HepG2 (cell line): Measurements from ENCODE around the gene TP53BP2. TPM values are rescaled to one million over a fixed set of nuclear protein-coding genes. Genes with fewer than 3 reads are reported as not detected.

Source experiments
- ATAC-seq: fragments of 200-7000 bp; cut with Tn5 transposase; 3 replicates; pipeline ENCODE4 v1.9.1; 2020; ENCODE audit warnings: mild to moderate bottlenecking, moderate library complexity
- BruUV-seq: library from RNA; stranded (reverse); fragments of 400-500 nt; replicated peaks from 2 replicates; lab custom pipeline; 2021; lab: Mats Ljungman, UMichigan
- CTCF ChIA-PET: fragments of 300-600 bp; formaldehyde crosslinking; extraction: SDS; loops from one replicate; lab custom pipeline; 2021; ENCODE audit warnings: low total read pairs, inconsistent platforms, low intra/inter-chr PET ratio; lab: Yijun Ruan, JAX
- POLR2A ChIA-PET: fragments of 350-600 bp; sonication (Branson Sonifier 250); formaldehyde crosslinking; loops from one replicate; lab custom pipeline; 2020; ENCODE audit warnings: antibody characterized with exemption, inconsistent platforms; lab: Yijun Ruan, JAX
- DNase-seq: peaks from one replicate; pipeline ENCODE4 v3.0.0-alpha.2; 2015; ENCODE audit warnings: low spot score
- FAIRE-seq: peaks from 3 replicates; lab custom pipeline; 2011; peaks lifted over from hg19 to GRCh38; lab: Jason Lieb, UNC
- H2AFZ ChIP-seq: one replicate; pipeline ENCODE4 v1.6.1; 2011; ENCODE audit warnings: low read length, inconsistent platforms
- H3K27ac ChIP-seq: fragments of 300-600 bp; 3 replicates; pipeline ENCODE4 v1.8.0; 2011; ENCODE audit warnings: mixed run types, mild to moderate bottlenecking, mixed read lengths, low read length, inconsistent platforms; ENCODE audit not compliant: insufficient read depth; ENCODE audit errors: extremely low read length
- H3K27me3 ChIP-seq, 2 experiments: fragments of 200-600 bp in 1 of 2; 2 replicates in 1 of 2; 3 replicates in 1 of 2; pipeline versions ENCODE4 v1.6.0 to v1.8.0; 2011; ENCODE audit warnings: low read length in 2 of 2, mild to moderate bottlenecking in 2 of 2, moderate library complexity in 2 of 2, inconsistent platforms in 1 of 2; ENCODE audit not compliant: insufficient read depth in 2 of 2, control insufficient read depth in 1 of 2
- H3K36me3 ChIP-seq, 2 experiments: fragments of 200-600 bp in 1 of 2; replicated peaks in 1 of 2; 2 replicates in 1 of 2; 3 replicates in 1 of 2; pipeline versions ENCODE4 v1.5.1 to v1.8.0; 2011; ENCODE audit warnings: low read length in 2 of 2, inconsistent platforms in 1 of 2; ENCODE audit not compliant: insufficient read depth in 2 of 2, control insufficient read depth in 1 of 2
- H3K4me1 ChIP-seq: 2 replicates; pipeline ENCODE4 v1.5.1; 2012; ENCODE audit warnings: low read length, inconsistent platforms; ENCODE audit not compliant: insufficient read depth
- H3K4me2 ChIP-seq: 2 replicates; pipeline ENCODE4 v1.6.0; 2011; ENCODE audit warnings: low read depth, low read length, inconsistent platforms
- H3K4me3 ChIP-seq, 3 experiments: fragments of 200-600 bp in 1 of 3; sonication (generic), shearing (Covaris generic) in 1 of 3; replicated peaks in 1 of 3; 2 replicates each; pipeline ENCODE4 v1.5.1; 2011 to 2016; ENCODE audit warnings: low read length in 3 of 3, inconsistent platforms in 2 of 3, low read depth in 2 of 3, mild to moderate bottlenecking in 2 of 3, control low read depth in 1 of 3, mixed read lengths in 1 of 3; ENCODE audit not compliant: insufficient read depth in 1 of 3
- H3K79me2 ChIP-seq: one replicate; pipeline ENCODE4 v1.6.1; 2011; ENCODE audit warnings: low read length, inconsistent platforms; ENCODE audit not compliant: insufficient read depth
- H3K9ac ChIP-seq: 2 replicates; pipeline ENCODE4 v1.6.0; 2011; ENCODE audit warnings: mild to moderate bottlenecking, low read depth, low read length, inconsistent platforms; ENCODE audit not compliant: insufficient read depth
- H3K9me3 ChIP-seq: 2 replicates; pipeline ENCODE4 v1.5.1; 2012; ENCODE audit warnings: mild to moderate bottlenecking, low read length
- H4K20me1 ChIP-seq: 2 replicates; pipeline ENCODE4 v1.6.0; 2011; ENCODE audit warnings: inconsistent platforms, mild to moderate bottlenecking, low read length, moderate library complexity; ENCODE audit not compliant: insufficient read depth
- POLR2G ChIP-seq: fragments of 200-400 bp; formaldehyde crosslinking; IDR thresholded peaks from 2 replicates; pipeline ENCODE4 v1.6.1; 2018; ENCODE audit warnings: mild to moderate bottlenecking, low read depth, low read length, moderate library complexity
- SALL1 ChIP-seq: sonication (generic); formaldehyde crosslinking; IDR thresholded peaks from 2 replicates; pipeline ENCODE4 v1.8.0; 2022; ENCODE audit warnings: mild to moderate bottlenecking, missing genetic modification reagents
- STAG1 ChIP-seq: sonication (generic); formaldehyde crosslinking; IDR thresholded peaks from 2 replicates; pipeline ENCODE4 v1.4.0; 2020; ENCODE audit warnings: missing genetic modification reagents
- TMF1 ChIP-seq: sonication (generic); formaldehyde crosslinking; IDR thresholded peaks from 2 replicates; pipeline ENCODE4 v1.8.1; 2022; ENCODE audit warnings: low read depth, missing genetic modification reagents
- ZBTB20 ChIP-seq: sonication (generic); formaldehyde crosslinking; IDR thresholded peaks from 2 replicates; pipeline ENCODE4 v1.8.1; 2023; ENCODE audit warnings: missing genetic modification reagents, low read depth, mild to moderate bottlenecking, borderline replicate concordance
- ZNF124 ChIP-seq: sonication (generic); formaldehyde crosslinking; IDR thresholded peaks from 2 replicates; pipeline ENCODE4 v1.4.0; 2020; ENCODE audit warnings: missing genetic modification reagents
- ZNF180 ChIP-seq: sonication (generic); formaldehyde crosslinking; IDR thresholded peaks from 2 replicates; pipeline ENCODE4 v1.4.0; 2020; ENCODE audit warnings: low read depth, missing genetic modification reagents, borderline replicate concordance
- ZNF296 ChIP-seq: sonication (generic); formaldehyde crosslinking; conservative IDR thresholded peaks from 2 replicates; pipeline ENCODE4 v1.5.0; 2020; ENCODE audit warnings: mild to moderate bottlenecking, missing genetic modification reagents
- ZNF780A ChIP-seq: sonication (generic); formaldehyde crosslinking; IDR thresholded peaks from 2 replicates; pipeline ENCODE4 v1.8.0; 2022; ENCODE audit warnings: mild to moderate bottlenecking, missing genetic modification reagents, moderate library complexity
- WGBS: methylation state at CpG from one replicate; pipeline ENCODE4 v1.1.6; 2017; ENCODE audit warnings: low lambda C conversion rate; 5-methylcytosine and 5-hydroxymethylcytosine counted together
- in situ Hi-C: cut with HindIII; loops from 2 replicates; pipeline ENCODE4 v1.10.0; 2017; ENCODE audit warnings: low pct_unique_long_range_greater_than_20kb; ENCODE audit not compliant: extremely low pct_ligation_motif_present
- intact Hi-C: fragments of 100-400 bp; cut with micrococcal nuclease; formaldehyde crosslinking; loops from one replicate; pipeline ENCODE4 v1.10.0; 2022; ENCODE audit not compliant: unreplicated experiment
- polyA plus RNA-seq, 8 experiments: library from polyadenylated mRNA; depleted of rRNA in 3 of 8; stranded (reverse) in 7 of 8; unstranded in 1 of 8; fragments of >200 nt; fragmentation: Illumina TruSeq in 4 of 8; extraction: Trizol in 4 of 8; gene quantifications; 2 replicates each; pipeline versions ENCODE4 v1.2.1 to v1.2.3, GENCODE V29; 2011 to 2016; ENCODE audit warnings: low read depth in 4 of 8, missing spikeins in 1 of 8, mixed read lengths in 1 of 8; ENCODE audit not compliant: insufficient read depth in 1 of 8
- total RNA-seq, 5 experiments: library from RNA; depleted of rRNA; stranded (reverse); fragments of >200 nt; fragmentation: Illumina TruSeq; extraction: Trizol; gene quantifications; 2 replicates each; pipeline ENCODE4 v1.2.3, GENCODE V29; 2016; ENCODE audit warnings: low read depth in 1 of 5
- TF ChIP-seq, protein P1 (sequence below): sonication (generic); formaldehyde crosslinking; IDR thresholded peaks from 2 replicates; pipeline ENCODE4 v1.5.0; 2020; ENCODE audit warnings: mild to moderate bottlenecking, missing genetic modification reagents, borderline replicate concordance
- TF ChIP-seq, protein P2 (sequence below): sonication (generic); formaldehyde crosslinking; IDR thresholded peaks from 2 replicates; pipeline ENCODE4 v1.4.0; 2020; ENCODE audit warnings: missing genetic modification reagents, borderline replicate concordance
- TF ChIP-seq, protein P3 (sequence below): conservative IDR thresholded peaks from 2 replicates; pipeline ENCODE4 v1.6.1; 2018; ENCODE audit warnings: missing genetic modification reagents

Gene TP53BP2
- total and polyA plus RNA-seq, 2 of the 13 experiments (the other 11 are each of a cell fraction or from before 2014, with no cell fraction given) = 10.0 to 14.0 TPM

DNA sequence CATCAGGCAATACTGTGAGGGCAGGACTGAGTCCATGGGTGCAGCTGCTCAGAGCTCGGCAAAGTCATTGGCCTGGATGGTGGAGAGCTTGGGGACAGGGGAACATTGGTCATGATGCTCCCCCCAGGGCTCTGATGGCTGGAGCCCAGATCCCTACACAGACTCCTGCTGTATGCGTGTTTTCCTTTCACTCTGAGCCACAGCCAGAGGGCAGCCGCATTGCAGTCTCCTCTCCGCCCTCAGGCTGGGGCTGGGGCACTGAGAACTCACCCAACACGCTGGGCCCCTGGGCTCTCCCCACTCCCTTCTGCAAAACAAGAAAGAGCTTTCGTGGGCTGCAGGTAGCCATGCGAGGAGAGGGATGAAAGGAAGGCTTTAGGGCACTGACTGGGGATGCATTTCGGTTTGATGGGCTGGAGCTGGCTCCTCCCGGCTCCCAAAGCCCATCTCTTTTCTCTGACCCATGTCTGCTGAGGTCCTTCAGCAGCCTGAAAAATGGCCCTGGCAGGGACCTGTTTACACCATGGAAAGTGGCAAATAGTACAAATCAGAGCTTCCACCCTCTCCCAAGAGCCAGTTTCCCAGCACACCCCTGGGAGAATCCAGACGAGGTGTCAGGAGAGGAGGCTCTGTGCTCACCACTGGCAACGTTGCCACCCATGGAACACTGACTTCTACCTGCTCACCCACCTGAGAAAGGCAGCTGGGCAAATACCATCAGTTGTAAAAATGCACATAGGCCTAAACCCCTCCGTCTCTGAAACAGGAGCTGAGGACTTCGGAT, 89.6 kb downstream of the TP53BP2 start (continued):
- TF ChIP-seq, protein P1, sequence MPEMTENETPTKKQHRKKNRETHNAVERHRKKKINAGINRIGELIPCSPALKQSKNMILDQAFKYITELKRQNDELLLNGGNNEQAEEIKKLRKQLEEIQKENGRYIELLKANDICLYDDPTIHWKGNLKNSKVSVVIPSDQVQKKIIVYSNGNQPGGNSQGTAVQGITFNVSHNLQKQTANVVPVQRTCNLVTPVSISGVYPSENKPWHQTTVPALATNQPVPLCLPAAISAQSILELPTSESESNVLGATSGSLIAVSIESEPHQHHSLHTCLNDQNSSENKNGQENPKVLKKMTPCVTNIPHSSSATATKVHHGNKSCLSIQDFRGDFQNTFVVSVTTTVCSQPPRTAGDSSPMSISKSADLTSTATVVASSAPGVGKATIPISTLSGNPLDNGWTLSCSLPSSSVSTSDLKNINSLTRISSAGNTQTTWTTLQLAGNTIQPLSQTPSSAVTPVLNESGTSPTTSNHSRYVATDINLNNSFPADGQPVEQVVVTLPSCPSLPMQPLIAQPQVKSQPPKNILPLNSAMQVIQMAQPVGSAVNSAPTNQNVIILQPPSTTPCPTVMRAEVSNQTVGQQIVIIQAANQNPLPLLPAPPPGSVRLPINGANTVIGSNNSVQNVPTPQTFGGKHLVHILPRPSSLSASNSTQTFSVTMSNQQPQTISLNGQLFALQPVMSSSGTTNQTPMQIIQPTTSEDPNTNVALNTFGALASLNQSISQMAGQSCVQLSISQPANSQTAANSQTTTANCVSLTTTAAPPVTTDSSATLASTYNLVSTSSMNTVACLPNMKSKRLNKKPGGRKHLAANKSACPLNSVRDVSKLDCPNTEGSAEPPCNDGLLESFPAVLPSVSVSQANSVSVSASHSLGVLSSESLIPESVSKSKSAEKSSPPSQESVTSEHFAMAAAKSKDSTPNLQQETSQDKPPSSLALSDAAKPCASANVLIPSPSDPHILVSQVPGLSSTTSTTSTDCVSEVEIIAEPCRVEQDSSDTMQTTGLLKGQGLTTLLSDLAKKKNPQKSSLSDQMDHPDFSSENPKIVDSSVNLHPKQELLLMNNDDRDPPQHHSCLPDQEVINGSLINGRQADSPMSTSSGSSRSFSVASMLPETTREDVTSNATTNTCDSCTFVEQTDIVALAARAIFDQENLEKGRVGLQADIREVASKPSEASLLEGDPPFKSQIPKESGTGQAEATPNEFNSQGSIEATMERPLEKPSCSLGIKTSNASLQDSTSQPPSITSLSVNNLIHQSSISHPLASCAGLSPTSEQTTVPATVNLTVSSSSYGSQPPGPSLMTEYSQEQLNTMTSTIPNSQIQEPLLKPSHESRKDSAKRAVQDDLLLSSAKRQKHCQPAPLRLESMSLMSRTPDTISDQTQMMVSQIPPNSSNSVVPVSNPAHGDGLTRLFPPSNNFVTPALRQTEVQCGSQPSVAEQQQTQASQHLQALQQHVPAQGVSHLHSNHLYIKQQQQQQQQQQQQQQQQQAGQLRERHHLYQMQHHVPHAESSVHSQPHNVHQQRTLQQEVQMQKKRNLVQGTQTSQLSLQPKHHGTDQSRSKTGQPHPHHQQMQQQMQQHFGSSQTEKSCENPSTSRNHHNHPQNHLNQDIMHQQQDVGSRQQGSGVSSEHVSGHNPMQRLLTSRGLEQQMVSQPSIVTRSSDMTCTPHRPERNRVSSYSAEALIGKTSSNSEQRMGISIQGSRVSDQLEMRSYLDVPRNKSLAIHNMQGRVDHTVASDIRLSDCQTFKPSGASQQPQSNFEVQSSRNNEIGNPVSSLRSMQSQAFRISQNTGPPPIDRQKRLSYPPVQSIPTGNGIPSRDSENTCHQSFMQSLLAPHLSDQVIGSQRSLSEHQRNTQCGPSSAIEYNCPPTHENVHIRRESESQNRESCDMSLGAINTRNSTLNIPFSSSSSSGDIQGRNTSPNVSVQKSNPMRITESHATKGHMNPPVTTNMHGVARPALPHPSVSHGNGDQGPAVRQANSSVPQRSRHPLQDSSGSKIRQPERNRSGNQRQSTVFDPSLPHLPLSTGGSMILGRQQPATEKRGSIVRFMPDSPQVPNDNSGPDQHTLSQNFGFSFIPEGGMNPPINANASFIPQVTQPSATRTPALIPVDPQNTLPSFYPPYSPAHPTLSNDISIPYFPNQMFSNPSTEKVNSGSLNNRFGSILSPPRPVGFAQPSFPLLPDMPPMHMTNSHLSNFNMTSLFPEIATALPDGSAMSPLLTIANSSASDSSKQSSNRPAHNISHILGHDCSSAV = no peak
- TF ChIP-seq STAG1 (CRISPR knock-in tag) = peak; percentile 28
- TF ChIP-seq, all 625 proteins: peak for 2

DNA sequence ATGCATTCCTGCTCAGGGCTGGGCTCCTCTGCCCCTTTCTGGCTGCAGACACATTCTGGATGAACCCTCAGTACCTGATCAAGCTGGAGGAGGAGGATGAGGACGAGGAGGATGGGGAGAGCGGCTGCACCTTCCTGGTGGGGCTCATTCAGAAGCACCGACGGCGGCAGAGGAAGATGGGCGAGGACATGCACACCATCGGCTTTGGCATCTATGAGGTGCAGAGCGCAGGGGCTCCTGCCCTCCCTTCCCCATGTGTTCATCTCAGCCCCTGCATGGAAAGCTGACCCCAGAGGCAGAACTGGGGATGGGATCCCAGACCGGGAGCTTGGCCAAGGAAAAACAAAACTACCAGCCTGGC, 90.3 kb downstream of the TP53BP2 start:
- Histone ChIP-seq H2AFZ (no peak overlapping the region), H3K27me3 (no peaks in the 10 kb centered on the region), H3K27ac (no peak overlapping the region), H3K9me3 (no peaks in the 10 kb centered on the region), H3K4me1 (peaks cover 25% of the 10 kb centered on the region), H3K4me2 (no peak overlapping the region), H3K36me3 (no peaks in the 10 kb centered on the region), H3K4me3 (no peak overlapping the region), H3K79me2 (no peaks in the 10 kb centered on the region), H4K20me1 (no peaks in the 10 kb centered on the region), H3K9ac (no peak overlapping the region)
- ChIA-PET POLR2A (no interaction called here), CTCF (no interaction called here)
- intact Hi-C loops = no loop called here
- ATAC-seq (no peak), DNase-seq (no peak), FAIRE-seq (no peak)
- WGBS = 85% methylated on average over 6 of the region's 9 CpGs
- BruUV-seq = no TSS peak
- in situ Hi-C loops = no loop called here
- TF ChIP-seq ZNF296 (CRISPR knock-in tag) = no peak
- no peak for TF ChIP-seq SALL1 (CRISPR knock-in tag)
- TF ChIP-seq, protein P2, sequence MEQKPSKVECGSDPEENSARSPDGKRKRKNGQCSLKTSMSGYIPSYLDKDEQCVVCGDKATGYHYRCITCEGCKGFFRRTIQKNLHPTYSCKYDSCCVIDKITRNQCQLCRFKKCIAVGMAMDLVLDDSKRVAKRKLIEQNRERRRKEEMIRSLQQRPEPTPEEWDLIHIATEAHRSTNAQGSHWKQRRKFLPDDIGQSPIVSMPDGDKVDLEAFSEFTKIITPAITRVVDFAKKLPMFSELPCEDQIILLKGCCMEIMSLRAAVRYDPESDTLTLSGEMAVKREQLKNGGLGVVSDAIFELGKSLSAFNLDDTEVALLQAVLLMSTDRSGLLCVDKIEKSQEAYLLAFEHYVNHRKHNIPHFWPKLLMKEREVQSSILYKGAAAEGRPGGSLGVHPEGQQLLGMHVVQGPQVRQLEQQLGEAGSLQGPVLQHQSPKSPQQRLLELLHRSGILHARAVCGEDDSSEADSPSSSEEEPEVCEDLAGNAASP (CRISPR knock-in tag) = no peak
- no peak for TF ChIP-seq ZNF780A (CRISPR knock-in tag)
- TF ChIP-seq, protein P3, sequence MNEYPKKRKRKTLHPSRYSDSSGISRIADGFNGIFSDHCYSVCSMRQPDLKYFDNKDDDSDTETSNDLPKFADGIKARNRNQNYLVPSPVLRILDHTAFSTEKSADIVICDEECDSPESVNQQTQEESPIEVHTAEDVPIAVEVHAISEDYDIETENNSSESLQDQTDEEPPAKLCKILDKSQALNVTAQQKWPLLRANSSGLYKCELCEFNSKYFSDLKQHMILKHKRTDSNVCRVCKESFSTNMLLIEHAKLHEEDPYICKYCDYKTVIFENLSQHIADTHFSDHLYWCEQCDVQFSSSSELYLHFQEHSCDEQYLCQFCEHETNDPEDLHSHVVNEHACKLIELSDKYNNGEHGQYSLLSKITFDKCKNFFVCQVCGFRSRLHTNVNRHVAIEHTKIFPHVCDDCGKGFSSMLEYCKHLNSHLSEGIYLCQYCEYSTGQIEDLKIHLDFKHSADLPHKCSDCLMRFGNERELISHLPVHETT (CRISPR knock-in tag) = no peak
- TF ChIP-seq ZNF180 (CRISPR knock-in tag) = no peak
- TF ChIP-seq POLR2G = no peak
- no peak for TF ChIP-seq ZNF124
- no peak for TF ChIP-seq ZBTB20
- no peak for TF ChIP-seq TMF1 (CRISPR knock-in tag)
